K562 (cell line): ENCODE results near the gene DDAH2. TPM values are rescaled to one million over a fixed set of nuclear protein-coding genes. Genes with fewer than 3 reads are reported as not detected.

ENCODE experiments used
- CCNT2 ChIP-seq: IDR thresholded peaks from 2 replicates; pipeline ENCODE4 v1.6.1; 2011; ENCODE audit warnings: borderline replicate concordance, low read depth, mild to moderate bottlenecking, moderate library complexity, mixed read lengths, low read length; ENCODE audit not compliant: insufficient read length; ENCODE audit errors: extremely low read depth
- ETV6 ChIP-seq, 3 experiments: fragments of 150-350 bp in 1 of 3; sonication (generic) in 1 of 3; formaldehyde crosslinking in 1 of 3; IDR thresholded peaks; 2 replicates each; pipeline versions ENCODE4 v1.6.1 to v1.8.0; 2014 to 2022; ENCODE audit warnings: borderline replicate concordance in 2 of 3, low read depth in 2 of 3, antibody characterized with exemption in 1 of 3, low read length in 1 of 3, mild to moderate bottlenecking in 1 of 3, missing genetic modification reagents in 1 of 3
- FOXP1 ChIP-seq: sonication (generic); formaldehyde crosslinking; IDR thresholded peaks from 2 replicates; pipeline ENCODE4 v1.8.0; 2022; ENCODE audit warnings: mild to moderate bottlenecking, missing genetic modification reagents
- HDAC2 ChIP-seq: fragments of 450-650 bp; IDR thresholded peaks from 2 replicates; pipeline ENCODE4 v1.6.1; 2016; ENCODE audit warnings: mild to moderate bottlenecking
- HNRNPLL ChIP-seq: fragments of 200-400 bp; formaldehyde crosslinking; IDR thresholded peaks from 2 replicates; pipeline ENCODE4 v1.6.1; 2017; ENCODE audit warnings: low read length, low read depth, mild to moderate bottlenecking; ENCODE audit not compliant: poor library complexity, severe bottlenecking
- HSF4 ChIP-seq: fragments of 250-450 bp; sonication (Bioruptor Pico); IDR thresholded peaks from 2 replicates; pipeline ENCODE4 v2.1.2; 2022; ENCODE audit warnings: mild to moderate bottlenecking, moderate library complexity, borderline replicate concordance
- MCM2 ChIP-seq: fragments of 450-650 bp; IDR thresholded peaks from 2 replicates; pipeline ENCODE4 v1.6.1; 2017; ENCODE audit warnings: low read depth, mild to moderate bottlenecking
- NR2C1 ChIP-seq, 2 experiments: fragments of 450-650 bp; IDR thresholded peaks; 2 replicates each; pipeline ENCODE4 v1.6.1; 2017; ENCODE audit warnings: mild to moderate bottlenecking in 2 of 2, antibody characterized with exemption in 1 of 2, inconsistent platforms in 1 of 2, missing compliant biosample characterization in 1 of 2, missing genetic modification characterization in 1 of 2
- POLR3A ChIP-seq: IDR thresholded peaks from 2 replicates; pipeline ENCODE4 v1.6.1; 2011; ENCODE audit warnings: borderline replicate concordance, mild to moderate bottlenecking, moderate library complexity; ENCODE audit not compliant: insufficient read length, insufficient read depth; ENCODE audit errors: extremely low read depth
- POU5F1 ChIP-seq: fragments of 150-350 bp; IDR thresholded peaks from 2 replicates; pipeline ENCODE4 v1.6.1; 2014; ENCODE audit warnings: borderline replicate concordance, low read length, low read depth, mild to moderate bottlenecking; ENCODE audit not compliant: partially characterized antibody
- SNAPC5 ChIP-seq: fragments of 250-450 bp; sonication (Bioruptor Pico); IDR thresholded peaks from 2 replicates; pipeline ENCODE4 v1.8.0; 2021; ENCODE audit warnings: moderate library complexity, mild to moderate bottlenecking, inconsistent platforms
- SPI1 ChIP-seq: IDR thresholded peaks from 2 replicates; pipeline ENCODE4 v1.6.1; 2011; ENCODE audit warnings: low read depth, low read length, control low read depth, borderline replicate concordance
- SRSF7 ChIP-seq: fragments of 200-400 bp; formaldehyde crosslinking; optimal IDR thresholded peaks from 2 replicates; pipeline ENCODE3; 2017; ENCODE audit warnings: mild to moderate bottlenecking, low read depth, low read length
- TFAM ChIP-seq: fragments of 250-450 bp; sonication (Bioruptor Pico); conservative IDR thresholded peaks from 2 replicates; pipeline ENCODE4 v1.5.0; 2021; ENCODE audit warnings: mild to moderate bottlenecking, moderate library complexity
- ZNF507 ChIP-seq: conservative IDR thresholded peaks from 2 replicates; pipeline ENCODE4 v1.6.1; 2017; ENCODE audit warnings: missing genetic modification characterization, missing compliant biosample characterization
- ZNF561 ChIP-seq: fragments of 450-650 bp; formaldehyde crosslinking; conservative IDR thresholded peaks from 2 replicates; pipeline ENCODE4 v1.4.0; 2020; ENCODE audit warnings: mild to moderate bottlenecking, moderate library complexity
- ZNF79 ChIP-seq: fragments of 250-450 bp; sonication (Bioruptor Pico); IDR thresholded peaks from 2 replicates; pipeline ENCODE4 v1.4.0; 2020; ENCODE audit warnings: low read depth, mild to moderate bottlenecking, moderate library complexity
- polyA plus RNA-seq, 8 experiments: library from polyadenylated mRNA; depleted of rRNA in 4 of 8; stranded (reverse) in 5 of 8; unstranded in 3 of 8; fragments of >200 nt; fragmentation: Nextera tagmentation in 2 of 8; fragmentation: Illumina TruSeq in 1 of 8; extraction: Ambion mirVana in 2 of 8; extraction: Trizol in 1 of 8; gene quantifications; 2 replicates each; pipeline versions ENCODE4 v1.2.1 to v1.2.3, GENCODE V29; 2011 to 2014; ENCODE audit warnings: inconsistent platforms in 1 of 8, missing spikeins in 1 of 8
- total RNA-seq, 7 experiments: library from RNA; depleted of rRNA in 6 of 7; stranded (reverse); fragments of >200 nt in 6 of 7; fragmentation: Illumina TruSeq in 2 of 7; extraction: Trizol in 2 of 7; gene quantifications; 2 replicates each; pipeline versions ENCODE4 v1.2.1 to v1.2.3, GENCODE V29; 2011 to 2021; ENCODE audit warnings: low replicate concordance in 1 of 7
- TF ChIP-seq, protein P1 (sequence below): fragments of 250-450 bp; sonication (Bioruptor Pico); IDR thresholded peaks from 2 replicates; pipeline ENCODE4 v1.4.0; 2020; ENCODE audit warnings: mild to moderate bottlenecking, moderate library complexity, borderline replicate concordance
- TF ChIP-seq, protein P2 (sequence below): fragments of 450-650 bp; conservative IDR thresholded peaks from 2 replicates; pipeline ENCODE4 v1.6.1; 2016; ENCODE audit warnings: missing genetic modification characterization, low read depth, mild to moderate bottlenecking, missing compliant biosample characterization, moderate library complexity
- TF ChIP-seq, protein P3 (sequence below): IDR thresholded peaks from 3 replicates; pipeline ENCODE4 v1.6.1; 2011; ENCODE audit warnings: borderline replicate concordance, mild to moderate bottlenecking; ENCODE audit not compliant: insufficient read length, insufficient read depth

DDAH2 gene
- total and polyA plus RNA-seq, 9 of the 15 experiments (the other 6 are each of a cell fraction or from before 2014, with no cell fraction given) = 1.8 to 45.4 (median 21.4) TPM

DNA sequence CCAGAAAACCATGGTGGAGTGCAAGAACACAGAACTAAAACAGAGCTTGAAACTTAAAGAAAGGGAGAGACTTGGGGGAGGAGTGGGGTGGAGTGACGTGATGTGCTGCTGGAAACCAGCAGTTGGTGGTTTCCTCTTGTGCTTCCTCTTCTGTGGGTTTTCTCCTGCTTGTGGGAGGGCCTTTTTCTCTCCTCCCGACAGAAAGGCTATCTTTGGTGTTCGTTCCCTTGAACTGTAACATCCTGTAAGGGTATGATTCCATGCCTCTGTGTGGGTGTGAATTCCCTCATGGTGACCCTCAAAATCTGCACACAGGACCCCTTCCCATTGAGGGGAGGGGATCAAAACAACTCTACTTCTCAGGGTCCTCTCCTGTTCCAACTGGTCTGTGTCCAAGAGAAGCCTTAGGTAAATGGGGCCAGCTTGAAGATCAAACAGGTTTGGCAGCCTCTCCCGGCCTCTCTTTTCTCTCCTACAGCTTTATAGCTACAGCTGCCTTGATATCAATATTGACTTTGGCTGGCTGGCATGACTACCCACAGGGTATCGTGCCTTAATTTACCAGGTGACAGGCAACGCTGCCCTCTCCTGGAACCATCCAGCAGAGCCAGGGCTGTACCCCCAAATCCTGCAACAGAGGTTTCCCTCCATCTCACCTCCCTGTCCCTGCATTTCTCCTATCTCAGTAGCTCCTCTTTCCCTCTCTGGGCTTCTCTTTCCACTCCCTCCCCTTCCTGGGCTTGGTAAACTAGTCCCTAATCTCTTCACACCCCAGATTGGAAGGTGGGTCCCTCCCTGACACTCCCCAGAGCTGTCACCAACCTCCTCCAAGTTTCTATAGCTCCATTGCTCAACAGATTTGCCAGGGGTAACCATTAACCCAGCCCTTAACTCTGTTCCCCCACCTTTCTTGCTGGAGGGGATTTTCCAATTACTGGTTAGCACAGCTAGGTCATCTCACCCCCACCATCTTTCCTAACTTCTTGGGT, 9.2 kb upstream of the DDAH2 start (continued):
- TF ChIP-seq ZNF507 (tag) = no peak
- TF ChIP-seq ZNF79 (CRISPR knock-in tag) = peak; percentile 25; the same call in 1 of the 2 replicates
- no peak for TF ChIP-seq NR2C1 (IDR thresholded peaks at IDR 0.05)
- TF ChIP-seq NR2C1 (tag; IDR thresholded peaks at IDR 0.05) = no peak
- peak; percentile 29 for TF ChIP-seq POU5F1
- TF ChIP-seq, protein P1, sequence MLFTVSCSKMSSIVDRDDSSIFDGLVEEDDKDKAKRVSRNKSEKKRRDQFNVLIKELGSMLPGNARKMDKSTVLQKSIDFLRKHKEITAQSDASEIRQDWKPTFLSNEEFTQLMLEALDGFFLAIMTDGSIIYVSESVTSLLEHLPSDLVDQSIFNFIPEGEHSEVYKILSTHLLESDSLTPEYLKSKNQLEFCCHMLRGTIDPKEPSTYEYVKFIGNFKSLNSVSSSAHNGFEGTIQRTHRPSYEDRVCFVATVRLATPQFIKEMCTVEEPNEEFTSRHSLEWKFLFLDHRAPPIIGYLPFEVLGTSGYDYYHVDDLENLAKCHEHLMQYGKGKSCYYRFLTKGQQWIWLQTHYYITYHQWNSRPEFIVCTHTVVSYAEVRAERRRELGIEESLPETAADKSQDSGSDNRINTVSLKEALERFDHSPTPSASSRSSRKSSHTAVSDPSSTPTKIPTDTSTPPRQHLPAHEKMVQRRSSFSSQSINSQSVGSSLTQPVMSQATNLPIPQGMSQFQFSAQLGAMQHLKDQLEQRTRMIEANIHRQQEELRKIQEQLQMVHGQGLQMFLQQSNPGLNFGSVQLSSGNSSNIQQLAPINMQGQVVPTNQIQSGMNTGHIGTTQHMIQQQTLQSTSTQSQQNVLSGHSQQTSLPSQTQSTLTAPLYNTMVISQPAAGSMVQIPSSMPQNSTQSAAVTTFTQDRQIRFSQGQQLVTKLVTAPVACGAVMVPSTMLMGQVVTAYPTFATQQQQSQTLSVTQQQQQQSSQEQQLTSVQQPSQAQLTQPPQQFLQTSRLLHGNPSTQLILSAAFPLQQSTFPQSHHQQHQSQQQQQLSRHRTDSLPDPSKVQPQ (CRISPR knock-in tag) = no peak; the same call in 1 of the 2 replicates
- peak in 1 of 2 experiments; percentile 94; a peak in 2 of 4 replicates for TF ChIP-seq ETV6 (IDR thresholded peaks at IDR 0.05; ENCODE audit: borderline replicate concordance in 1 of 2, low read depth in 2 of 2, low read length in 1 of 2)
- TF ChIP-seq ETV6 (CRISPR knock-in tag; IDR thresholded peaks at IDR 0.05; ENCODE audit: borderline replicate concordance) = no peak
- TF ChIP-seq HNRNPLL = no peak
- TF ChIP-seq SPI1 = peak; percentile 93
- TF ChIP-seq FOXP1 (CRISPR knock-in tag) = peak; percentile 41
- TF ChIP-seq ZNF561 = no peak; the same call in 1 of the 2 replicates
- TF ChIP-seq CCNT2 = no peak
- peak; percentile 84 for TF ChIP-seq HDAC2
- TF ChIP-seq, protein P2, sequence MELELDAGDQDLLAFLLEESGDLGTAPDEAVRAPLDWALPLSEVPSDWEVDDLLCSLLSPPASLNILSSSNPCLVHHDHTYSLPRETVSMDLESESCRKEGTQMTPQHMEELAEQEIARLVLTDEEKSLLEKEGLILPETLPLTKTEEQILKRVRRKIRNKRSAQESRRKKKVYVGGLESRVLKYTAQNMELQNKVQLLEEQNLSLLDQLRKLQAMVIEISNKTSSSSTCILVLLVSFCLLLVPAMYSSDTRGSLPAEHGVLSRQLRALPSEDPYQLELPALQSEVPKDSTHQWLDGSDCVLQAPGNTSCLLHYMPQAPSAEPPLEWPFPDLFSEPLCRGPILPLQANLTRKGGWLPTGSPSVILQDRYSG (tag) = 0 out of 2 replicates have a peak, but pooled peaks have one; percentile 38
- no peak for TF ChIP-seq POLR3A
- TF ChIP-seq TFAM (CRISPR knock-in tag) = no peak
- TF ChIP-seq SRSF7 = no peak
- TF ChIP-seq, protein P3, sequence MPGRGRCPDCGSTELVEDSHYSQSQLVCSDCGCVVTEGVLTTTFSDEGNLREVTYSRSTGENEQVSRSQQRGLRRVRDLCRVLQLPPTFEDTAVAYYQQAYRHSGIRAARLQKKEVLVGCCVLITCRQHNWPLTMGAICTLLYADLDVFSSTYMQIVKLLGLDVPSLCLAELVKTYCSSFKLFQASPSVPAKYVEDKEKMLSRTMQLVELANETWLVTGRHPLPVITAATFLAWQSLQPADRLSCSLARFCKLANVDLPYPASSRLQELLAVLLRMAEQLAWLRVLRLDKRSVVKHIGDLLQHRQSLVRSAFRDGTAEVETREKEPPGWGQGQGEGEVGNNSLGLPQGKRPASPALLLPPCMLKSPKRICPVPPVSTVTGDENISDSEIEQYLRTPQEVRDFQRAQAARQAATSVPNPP = no peak
- TF ChIP-seq HSF4 = 0 out of 2 replicates have a peak, but pooled peaks have one; percentile 75
- TF ChIP-seq MCM2 = no peak
- no peak for TF ChIP-seq SNAPC5 (CRISPR knock-in tag)
